ENCODE data around the gene NISCH.
A peak's percentile ranks its signal among the peaks of the same experiment; 100 is the strongest.

The NISCH gene

GRCh38 chr3:52452126-52452525 is 3.3 kb upstream of the NISCH start:
- H3K27ac ChIP-seq, result peak overlapping the region; percentile 18; the same call in 1 of the 2 replicates

GRCh38 chr3:52452570-52453221 is 2.7 kb upstream of the NISCH start:
- H3K27ac ChIP-seq, result peak overlapping the region; percentile 18; the same call in 1 of the 2 replicates
- no peak for TF ChIP-seq CTCF (conservative IDR thresholded peaks at IDR 0.05)

More at GRCh38 chr3:52452126-52452525, 3.3 kb upstream of the NISCH start:
- TF ChIP-seq CTCF (conservative IDR thresholded peaks at IDR 0.05), result no peak

- H3K27ac ChIP-seq, result peak within 1 kb of the TSS; percentile 89
- no peak for TF ChIP-seq CTCF (conservative IDR thresholded peaks at IDR 0.05)
Observed at GRCh38 chr3:52453496-52454249, 1.7 kb upstream of the NISCH start, which contains the start of gene TNNC1. TSS of gene TNNC1 (minus strand) at chr3:52454041. CDS start at chr3:52454015, 26 bp downstream.

- no peak for TF ChIP-seq CTCF (conservative IDR thresholded peaks at IDR 0.05)
- H3K27ac ChIP-seq, result peak overlapping the region; percentile 89
Observed at GRCh38 chr3:52454250-52454937, 1.0 kb upstream of the NISCH start.

GRCh38 chr3:52454938-52455282 is 494 bp upstream of the NISCH start:
- TF ChIP-seq CTCF (conservative IDR thresholded peaks at IDR 0.05), result no peak
- H3K27ac ChIP-seq, result peak overlapping the region; percentile 89

- peak overlapping the region; percentile 89 for H3K27ac ChIP-seq
- TF ChIP-seq CTCF (conservative IDR thresholded peaks at IDR 0.05), result no peak
Observed at GRCh38 chr3:52456169-52456799, 880 bp downstream of the NISCH start.

GRCh38 chr3:52456800-52457183 is 1.4 kb downstream of the NISCH start:
- no peak for TF ChIP-seq CTCF (conservative IDR thresholded peaks at IDR 0.05)
- H3K27ac ChIP-seq, result peak overlapping the region; percentile 89

Data from VCaP (cell line).